Smooth muscle cell (in vitro differentiated cells): Measurements from ENCODE around the gene UROD. TPM values are rescaled to one million over a fixed set of nuclear protein-coding genes. Genes with fewer than 3 reads are reported as not detected.

ENCODE experiments used
- DNase-seq: peaks from one replicate; lab custom pipeline; 2025; ENCODE audit not compliant: unreplicated experiment; lab: John Stamatoyannopoulos, UW
- H2AFZ ChIP-seq: fragments of 200-600 bp; sonication (generic); 2 replicates; pipeline ENCODE4 v1.6.0; 2016; ENCODE audit warnings: antibody characterized with exemption, low read depth, mild to moderate bottlenecking
- H3F3A ChIP-seq: fragments of 200-600 bp; sonication (generic); 2 replicates; pipeline ENCODE4 v1.6.0; 2017; ENCODE audit warnings: antibody characterized with exemption, low read depth
- H3K27ac ChIP-seq: fragments of 200-600 bp; sonication (generic); 2 replicates; pipeline ENCODE4 v1.5.1; 2016; ENCODE audit warnings: low read depth, mild to moderate bottlenecking
- H3K27me3 ChIP-seq: fragments of 200-600 bp; sonication (generic); 2 replicates; pipeline ENCODE4 v1.6.1; 2016; ENCODE audit warnings: low read depth, mild to moderate bottlenecking
- H3K36me3 ChIP-seq: fragments of 200-600 bp; sonication (generic); 2 replicates; pipeline ENCODE4 v1.5.1; 2016; ENCODE audit warnings: low read depth
- H3K4me1 ChIP-seq: fragments of 200-600 bp; sonication (generic); 2 replicates; pipeline ENCODE4 v1.5.1; 2016; ENCODE audit warnings: low read depth
- H3K4me2 ChIP-seq: fragments of 200-600 bp; sonication (generic); 2 replicates; pipeline ENCODE4 v1.6.0; 2016; ENCODE audit warnings: mild to moderate bottlenecking
- H3K4me3 ChIP-seq: fragments of 200-600 bp; sonication (generic); 2 replicates; pipeline ENCODE4 v1.5.1; 2016; ENCODE audit warnings: mild to moderate bottlenecking
- H3K79me2 ChIP-seq: fragments of 200-600 bp; sonication (generic); 2 replicates; pipeline ENCODE4 v1.6.0; 2016; ENCODE audit warnings: low read depth, mild to moderate bottlenecking
- H3K9ac ChIP-seq: fragments of 200-600 bp; sonication (generic); 2 replicates; pipeline ENCODE4 v1.6.0; 2016; ENCODE audit warnings: low read depth
- H3K9me3 ChIP-seq: fragments of 200-600 bp; sonication (generic); replicated peaks from 2 replicates; pipeline ENCODE4 v1.5.1; 2016; ENCODE audit warnings: low read depth
- H4K20me1 ChIP-seq: fragments of 200-600 bp; sonication (generic); 2 replicates; pipeline ENCODE4 v1.6.0; 2016; ENCODE audit warnings: low read depth
- CTCF ChIP-seq: fragments of 200-600 bp; sonication (generic); IDR thresholded peaks from 2 replicates; pipeline ENCODE4 v1.5.1; 2017; ENCODE audit warnings: borderline replicate concordance, mild to moderate bottlenecking, antibody characterized with exemption; ENCODE audit not compliant: insufficient read depth, poor library complexity, severe bottlenecking
- WGBS: methylation state at CpG from one replicate; pipeline ENCODE4 v1.1.7; 2016; ENCODE audit warnings: low lambda C conversion rate; 5-methylcytosine and 5-hydroxymethylcytosine counted together
- polyA plus RNA-seq: library from polyadenylated mRNA; unstranded; fragments of >200 nt; fragmentation: Nextera tagmentation; extraction: Ambion mirVana; gene quantifications from 2 replicates; pipeline ENCODE4 v1.2.1, GENCODE V29; 2016
- total RNA-seq: library from RNA; depleted of rRNA; stranded (reverse); fragments of >200 nt; gene quantifications from 2 replicates; pipeline ENCODE4 v1.2.3, GENCODE V29; 2014

Gene UROD
- total and polyA plus RNA-seq, 2 experiments from 2014 or later: 82.4 to 123 TPM

GRCh38 chr1:45008076-45008475 lies 4.0 kb upstream of the UROD start:
- Histone ChIP-seq H3K4me2 (no peak overlapping the region), H3K4me1 (peaks cover 13% of the 10 kb centered on the region), H3F3A (no peaks in the 10 kb centered on the region), H3K9me3 (no peaks in the 10 kb centered on the region), H3K27me3 (no peaks in the 10 kb centered on the region), H3K9ac (no peak overlapping the region), H3K36me3 (no peaks in the 10 kb centered on the region), H3K27ac (no peak overlapping the region), H4K20me1 (peaks cover 6% of the 10 kb centered on the region), H2AFZ (no peak overlapping the region), H3K4me3 (no peak overlapping the region), H3K79me2 (peaks cover 10% of the 10 kb centered on the region)
- 99% methylated on average over 3 of the region's 3 CpGs for WGBS
- no peak for TF ChIP-seq CTCF
- DNase-seq: no peak

- H3K4me1 ChIP-seq: peaks cover 17% of the 10 kb centered on the region
- no peak overlapping the region for H3K4me2 ChIP-seq
- H2AFZ ChIP-seq: no peak overlapping the region
- no peak overlapping the region for H3K9ac ChIP-seq
- TF ChIP-seq CTCF: no peak
- H4K20me1 ChIP-seq: peaks cover 6% of the 10 kb centered on the region
- H3K4me3 ChIP-seq: no peak overlapping the region
- 98% methylated on average over 12 of the region's 12 CpGs for WGBS
- H3K27ac ChIP-seq: no peak overlapping the region
- no peaks in the 10 kb centered on the region for H3K36me3 ChIP-seq
- no peaks in the 10 kb centered on the region for H3F3A ChIP-seq
- H3K79me2 ChIP-seq: peaks cover 10% of the 10 kb centered on the region
- no peak for DNase-seq
- no peaks in the 10 kb centered on the region for H3K9me3 ChIP-seq
- H3K27me3 ChIP-seq: no peaks in the 10 kb centered on the region
These were observed 3.5 kb upstream of the UROD start for GRCh38 chr1:45008516-45008915.

- H3K79me2 ChIP-seq: peaks cover 10% of the 10 kb centered on the region
- no peak overlapping the region for H2AFZ ChIP-seq
- H3K4me3 ChIP-seq: no peak overlapping the region
- H4K20me1 ChIP-seq: peaks cover 6% of the 10 kb centered on the region
- H3K36me3 ChIP-seq: no peaks in the 10 kb centered on the region
- no peak for TF ChIP-seq CTCF
- H3F3A ChIP-seq: no peaks in the 10 kb centered on the region
- H3K27me3 ChIP-seq: no peaks in the 10 kb centered on the region
- no peak overlapping the region for H3K27ac ChIP-seq
- no peak overlapping the region for H3K4me2 ChIP-seq
- no peaks in the 10 kb centered on the region for H3K9me3 ChIP-seq
- no peak overlapping the region for H3K9ac ChIP-seq
- 96% methylated on average over 11 of the region's 11 CpGs for WGBS
- DNase-seq: no peak
- peaks cover 17% of the 10 kb centered on the region for H3K4me1 ChIP-seq
These were observed 2.7 kb upstream of the UROD start for GRCh38 chr1:45009296-45009865.
